Keratinocyte (primary cell): Measurements from ENCODE around the gene ZCCHC7. TPM values are rescaled to one million over a fixed set of nuclear protein-coding genes. Genes with fewer than 3 reads are reported as not detected.
"Not testable (repeated sequence)": the region's sequence is repeated elsewhere in the genome, so short reads cannot be mapped to it uniquely, and the experiment has no call there.

Experiments
- DNase-seq: peaks from one replicate; pipeline ENCODE4 v3.0.0-alpha.2; 2011; ENCODE audit warnings: low read depth, missing footprints, low spot score
- FAIRE-seq: peaks from 2 replicates; lab custom pipeline; 2011; peaks lifted over from hg19 to GRCh38; lab: Jason Lieb, UNC
- H2AFZ ChIP-seq: 2 replicates; pipeline ENCODE4 v1.6.0; 2012; ENCODE audit warnings: low read length, control low read depth, inconsistent platforms; ENCODE audit not compliant: control insufficient read depth
- H3K27ac ChIP-seq: 2 replicates; pipeline ENCODE4 v1.5.1; 2011; ENCODE audit warnings: low read length; ENCODE audit not compliant: control insufficient read depth, insufficient read depth
- H3K27me3 ChIP-seq: 3 replicates; pipeline ENCODE4 v1.6.0; 2011; ENCODE audit warnings: low read length; ENCODE audit not compliant: control insufficient read depth, insufficient read depth; ENCODE audit errors: extremely low read depth
- H3K36me3 ChIP-seq, 2 experiments: 2 replicates in 1 of 2; 3 replicates in 1 of 2; pipeline ENCODE4 v1.5.1; 2011; ENCODE audit warnings: low read length in 2 of 2, mild to moderate bottlenecking in 1 of 2; ENCODE audit not compliant: control insufficient read depth in 2 of 2, insufficient read depth in 2 of 2; ENCODE audit errors: extremely low read depth in 1 of 2
- H3K4me1 ChIP-seq: 3 replicates; pipeline ENCODE4 v1.5.1; 2011; ENCODE audit warnings: low read length; ENCODE audit not compliant: control insufficient read depth, insufficient read depth; ENCODE audit errors: extremely low read depth
- H3K4me2 ChIP-seq: 3 replicates; pipeline ENCODE4 v1.6.0; 2011; ENCODE audit warnings: low read depth, low read length; ENCODE audit not compliant: control insufficient read depth, insufficient read depth; ENCODE audit errors: extremely low read depth
- H3K4me3 ChIP-seq, 3 experiments: fragments of 200-600 bp in 1 of 3; sonication (generic) in 1 of 3; 2 replicates in 2 of 3; 3 replicates in 1 of 3; pipeline ENCODE4 v1.5.1; 2011 to 2016; ENCODE audit warnings: low read length in 3 of 3, mild to moderate bottlenecking in 3 of 3, control low read depth in 2 of 3, inconsistent platforms in 1 of 3, low read depth in 1 of 3, mixed read lengths in 1 of 3, mixed run types in 1 of 3, moderate library complexity in 1 of 3; ENCODE audit not compliant: control insufficient read depth in 2 of 3, insufficient read depth in 2 of 3; ENCODE audit errors: extremely low read depth in 1 of 3
- H3K79me2 ChIP-seq: 2 replicates; pipeline ENCODE4 v1.6.0; 2012; ENCODE audit warnings: low read length; ENCODE audit not compliant: control insufficient read depth, insufficient read depth
- H3K9ac ChIP-seq: 3 replicates; pipeline ENCODE4 v1.6.0; 2011; ENCODE audit warnings: low read length; ENCODE audit not compliant: control insufficient read depth, insufficient read depth; ENCODE audit errors: extremely low read depth
- H3K9me1 ChIP-seq: 3 replicates; pipeline ENCODE4 v1.6.0; 2011; ENCODE audit warnings: low read length; ENCODE audit not compliant: control insufficient read depth, insufficient read depth; ENCODE audit errors: extremely low read depth
- H3K9me3 ChIP-seq: 2 replicates; pipeline ENCODE4 v1.5.1; 2012; ENCODE audit warnings: low read depth, low read length; ENCODE audit not compliant: control insufficient read depth
- H4K20me1 ChIP-seq: 3 replicates; pipeline ENCODE4 v1.6.0; 2011; ENCODE audit warnings: low read length; ENCODE audit not compliant: control insufficient read depth, insufficient read depth; ENCODE audit errors: extremely low read depth
- EZH2 ChIP-seq: IDR thresholded peaks from one replicate; pipeline ENCODE4 v1.6.1; 2012; ENCODE audit warnings: inconsistent platforms, mild to moderate bottlenecking, low read length, moderate library complexity
- dilution Hi-C: fragments of 300-500 bp; cut with MboI; formaldehyde crosslinking; loops from one replicate; pipeline ENCODE4 v1.7.0; 2020; ENCODE audit warnings: low sequenced_read_pairs; ENCODE audit not compliant: extremely low pct_ligation_motif_present
- polyA plus RNA-seq, 5 experiments: library from polyadenylated mRNA; depleted of rRNA in 3 of 5; stranded (reverse) in 3 of 5; stranded (forward) in 1 of 5; unstranded in 1 of 5; fragments of >200 nt; gene quantifications; 1 replicate in 1 of 5; 2 replicates in 3 of 5; 3 replicates in 1 of 5; pipeline versions ENCODE4 v1.2.1 to v1.2.3, GENCODE V29; 2011 to 2012; ENCODE audit warnings: missing spikeins in 2 of 5, low read depth in 1 of 5, low replicate concordance in 1 of 5
- TF ChIP-seq, protein P1 (sequence below), 3 experiments: IDR thresholded peaks in 1 of 3; conservative IDR thresholded peaks in 1 of 3; optimal IDR thresholded peaks in 1 of 3; 2 replicates in 2 of 3; 3 replicates in 1 of 3; pipeline versions ENCODE3 to v1.5.1; 2011; ENCODE audit warnings: low read length in 3 of 3, mild to moderate bottlenecking in 3 of 3, moderate library complexity in 2 of 3, control low read depth in 1 of 3, inconsistent platforms in 1 of 3; ENCODE audit not compliant: insufficient read depth in 2 of 3; ENCODE audit errors: extremely low read depth in 1 of 3

ZCCHC7 gene
- polyA plus RNA-seq, 1 donor (not counting 4 experiments of a cell fraction or from before 2014, with no cell fraction given), result 16.5 TPM

GRCh38 chr9:37290366-37290939, 170.1 kb downstream of the ZCCHC7 start:
- no peaks in the 10 kb centered on the region for H3K9me3 ChIP-seq
- H3K4me1 ChIP-seq, result peaks cover 31% of the 10 kb centered on the region
- H2AFZ ChIP-seq, result no peak overlapping the region
- H3K4me3 ChIP-seq, result peak overlapping the region in 1 of 3 experiments; percentile 71
- H3K9me1 ChIP-seq, result no peaks in the 10 kb centered on the region
- no peak for TF ChIP-seq EZH2
- TF ChIP-seq, protein P1, sequence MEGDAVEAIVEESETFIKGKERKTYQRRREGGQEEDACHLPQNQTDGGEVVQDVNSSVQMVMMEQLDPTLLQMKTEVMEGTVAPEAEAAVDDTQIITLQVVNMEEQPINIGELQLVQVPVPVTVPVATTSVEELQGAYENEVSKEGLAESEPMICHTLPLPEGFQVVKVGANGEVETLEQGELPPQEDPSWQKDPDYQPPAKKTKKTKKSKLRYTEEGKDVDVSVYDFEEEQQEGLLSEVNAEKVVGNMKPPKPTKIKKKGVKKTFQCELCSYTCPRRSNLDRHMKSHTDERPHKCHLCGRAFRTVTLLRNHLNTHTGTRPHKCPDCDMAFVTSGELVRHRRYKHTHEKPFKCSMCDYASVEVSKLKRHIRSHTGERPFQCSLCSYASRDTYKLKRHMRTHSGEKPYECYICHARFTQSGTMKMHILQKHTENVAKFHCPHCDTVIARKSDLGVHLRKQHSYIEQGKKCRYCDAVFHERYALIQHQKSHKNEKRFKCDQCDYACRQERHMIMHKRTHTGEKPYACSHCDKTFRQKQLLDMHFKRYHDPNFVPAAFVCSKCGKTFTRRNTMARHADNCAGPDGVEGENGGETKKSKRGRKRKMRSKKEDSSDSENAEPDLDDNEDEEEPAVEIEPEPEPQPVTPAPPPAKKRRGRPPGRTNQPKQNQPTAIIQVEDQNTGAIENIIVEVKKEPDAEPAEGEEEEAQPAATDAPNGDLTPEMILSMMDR (optimal IDR thresholded peaks at IDR 0.05 in 1 of 3, IDR thresholded peaks at IDR 0.05 in 1 of 3, conservative IDR thresholded peaks at IDR 0.05 in 1 of 3; ENCODE audit: extremely low read depth in 1 of 3, insufficient read depth in 2 of 3, low read length in 3 of 3), result no peak
- H3K9ac ChIP-seq, result peak overlapping the region; percentile 81
- FAIRE-seq (no peak), DNase-seq (no peak)
- peaks cover 2% of the 10 kb centered on the region for H3K79me2 ChIP-seq
- no peaks in the 10 kb centered on the region for H4K20me1 ChIP-seq
- dilution Hi-C loops, result no loop called here
- H3K4me2 ChIP-seq, result peak overlapping the region; percentile 89
- H3K27me3 ChIP-seq, result no peaks in the 10 kb centered on the region
- peak overlapping the region; percentile 99 for H3K27ac ChIP-seq
- H3K36me3 ChIP-seq, result no peaks in the 10 kb centered on the region

DNA sequence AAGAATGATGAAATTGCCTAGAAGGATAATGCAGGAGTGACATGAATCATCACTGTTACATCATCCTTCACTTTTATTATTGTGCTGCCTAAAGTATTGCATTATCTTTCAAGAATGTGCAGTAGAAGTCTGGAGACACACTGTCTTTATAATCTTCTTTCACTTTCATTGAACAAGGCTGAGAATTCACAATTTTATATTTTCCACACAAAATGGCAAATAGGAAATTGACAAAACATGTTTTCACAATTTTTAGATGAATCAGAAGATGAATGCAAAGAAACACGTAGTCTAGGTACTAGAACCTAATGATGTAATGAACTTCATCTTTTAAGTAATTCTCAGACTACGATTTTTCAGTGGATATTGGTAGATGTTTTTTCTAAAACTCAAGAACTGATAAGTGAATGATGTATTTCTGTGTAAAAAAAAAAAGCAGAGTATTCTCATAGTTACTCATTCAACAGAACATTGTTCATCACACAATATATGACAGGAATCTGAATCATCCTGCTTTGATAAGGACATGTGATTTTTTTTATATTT, 170.6 kb downstream of the ZCCHC7 start:
- Histone ChIP-seq H3K9ac (peak overlapping the region; percentile 81), H3K36me3 (no peaks in the 10 kb centered on the region), H4K20me1 (no peaks in the 10 kb centered on the region), H3K4me1 (peaks cover 31% of the 10 kb centered on the region), H2AFZ (no peak overlapping the region), H3K27ac (peak overlapping the region; percentile 99), H3K4me3 (peak overlapping the region in 2 of 3 experiments; percentile 65 to 71), H3K79me2 (peaks cover 2% of the 10 kb centered on the region), H3K4me2 (peak overlapping the region; percentile 89), H3K9me3 (no peaks in the 10 kb centered on the region), H3K27me3 (no peaks in the 10 kb centered on the region), H3K9me1 (no peaks in the 10 kb centered on the region)
- DNase-seq (peak; percentile 25), FAIRE-seq (peak; percentile 71)
- no peak for TF ChIP-seq EZH2
- TF ChIP-seq, protein P1 (optimal IDR thresholded peaks at IDR 0.05 in 1 of 3, IDR thresholded peaks at IDR 0.05 in 1 of 3, conservative IDR thresholded peaks at IDR 0.05 in 1 of 3; ENCODE audit: extremely low read depth in 1 of 3, insufficient read depth in 2 of 3, low read length in 3 of 3), result no peak
- dilution Hi-C loops, result no loop called here

DNA sequence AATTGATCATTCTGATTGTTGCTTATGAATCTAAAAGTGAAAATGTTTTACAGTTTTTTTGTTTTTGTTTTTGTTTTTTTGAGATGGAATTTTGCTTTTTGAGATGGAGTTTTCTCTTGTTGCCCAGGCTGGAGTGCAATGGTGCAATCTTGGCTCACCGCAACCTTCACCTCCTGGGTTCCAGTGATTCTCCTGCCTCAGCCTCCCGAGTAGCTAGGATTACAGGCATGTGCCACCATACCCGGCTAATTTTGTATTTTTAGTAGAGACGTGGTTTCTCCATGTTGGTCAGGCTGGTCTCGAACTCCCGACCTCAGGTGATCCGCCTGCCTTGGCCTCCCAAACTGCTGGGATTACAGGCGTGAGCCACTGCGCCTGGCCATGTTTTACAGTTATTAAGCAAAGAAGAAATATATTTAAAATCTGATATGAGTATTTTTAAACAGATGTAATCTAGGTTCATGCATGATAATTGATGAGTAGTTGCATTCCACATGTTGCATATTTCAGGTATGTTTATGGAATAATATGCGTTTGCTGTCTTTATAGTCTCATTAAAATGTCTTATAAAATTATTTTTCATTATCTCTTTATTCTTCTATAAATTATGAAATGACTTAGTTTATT, 171.4 kb downstream of the ZCCHC7 start:
- H3K27me3 ChIP-seq, H3K4me3 ChIP-seq, H3K36me3 ChIP-seq, H4K20me1 ChIP-seq, FAIRE-seq, H3K9ac ChIP-seq, dilution Hi-C loops, H3K79me2 ChIP-seq, H2AFZ ChIP-seq, H3K9me1 ChIP-seq, H3K9me3 ChIP-seq, DNase-seq: not testable (repeated sequence)
- H3K4me2 ChIP-seq, result peak overlapping the region; percentile 89
- peak overlapping the region; percentile 99 for H3K27ac ChIP-seq
- H3K4me1 ChIP-seq, result peaks cover 31% of the 10 kb centered on the region
